ENCODE data around the gene WEE2.

Gene WEE2

GRCh38 chr7:141776374-141776773 lies 68.2 kb downstream of the WEE2 start, which contains the start of gene TAS2R4:
TSS of gene TAS2R4 (plus strand) at chr7:141776674. CDS start at chr7:141778489, 1,815 bp downstream.
- no peak within 1 kb of the TSS for H3K4me3 ChIP-seq (ENCODE audit: low read length)
- DNase-seq (ENCODE audit: low read depth) = no peak
- no peak for TF ChIP-seq CTCF (conservative IDR thresholded peaks at IDR 0.05; ENCODE audit: low read depth, low read length)
